Endometrium (tissue), 2 donors: ENCODE measurements around the gene NCKAP5.
"Not testable (repeated sequence)": the region's sequence is repeated elsewhere in the genome, so short reads cannot be mapped to it uniquely, and the experiment has no call there.

Experiments used
- FAIRE-seq: peaks from 2 replicates; lab custom pipeline; 2012; peaks lifted over from hg19 to GRCh38; lab: Jason Lieb, UNC
- donor health status: control.
- donor health status: control.

Gene NCKAP5

GRCh38 chr2:132873738-132874137 lies 694.5 kb downstream of the NCKAP5 start:
- FAIRE-seq = no peak

- no peak for FAIRE-seq
Observed at GRCh38 chr2:132871831-132872230, 696.4 kb downstream of the NCKAP5 start.

GRCh38 chr2:132863961-132864360 lies 704.3 kb downstream of the NCKAP5 start:
- no peak for FAIRE-seq

- FAIRE-seq = no peak
Observed at GRCh38 chr2:132860220-132860619, 708.0 kb downstream of the NCKAP5 start.

- no peak for FAIRE-seq
Observed at GRCh38 chr2:132859590-132859989, 708.7 kb downstream of the NCKAP5 start.

- FAIRE-seq = no peak
Observed at GRCh38 chr2:132857319-132857718, 710.9 kb downstream of the NCKAP5 start.

GRCh38 chr2:132850688-132851087 lies 717.6 kb downstream of the NCKAP5 start:
- FAIRE-seq = no peak

- no peak for FAIRE-seq
Observed at GRCh38 chr2:132849118-132849517, 719.1 kb downstream of the NCKAP5 start.

- no peak for FAIRE-seq
Observed at GRCh38 chr2:132845339-132845738, 722.9 kb downstream of the NCKAP5 start.

GRCh38 chr2:132844585-132844984 lies 723.7 kb downstream of the NCKAP5 start:
- no peak for FAIRE-seq

GRCh38 chr2:132837769-132838168 lies 730.5 kb downstream of the NCKAP5 start:
- FAIRE-seq = no peak

- FAIRE-seq = no peak
Observed at GRCh38 chr2:132830321-132830827, 737.9 kb downstream of the NCKAP5 start.

- no peak for FAIRE-seq
Observed at GRCh38 chr2:132825601-132826000, 742.7 kb downstream of the NCKAP5 start.

GRCh38 chr2:132824716-132825115 lies 743.5 kb downstream of the NCKAP5 start:
- FAIRE-seq = no peak

- FAIRE-seq = no peak
Observed at GRCh38 chr2:132816234-132816633, 752.0 kb downstream of the NCKAP5 start.

- no peak for FAIRE-seq
Observed at GRCh38 chr2:132815516-132815915, 752.7 kb downstream of the NCKAP5 start.

GRCh38 chr2:132814651-132815050 lies 753.6 kb downstream of the NCKAP5 start:
- no peak for FAIRE-seq

GRCh38 chr2:132813422-132813821 lies 754.8 kb downstream of the NCKAP5 start:
- FAIRE-seq = no peak

GRCh38 chr2:132811148-132811915 lies 756.9 kb downstream of the NCKAP5 start:
- FAIRE-seq = no peak

GRCh38 chr2:132809962-132810361 lies 758.3 kb downstream of the NCKAP5 start:
- FAIRE-seq = not testable (repeated sequence)

GRCh38 chr2:132804051-132804450 lies 764.2 kb downstream of the NCKAP5 start:
- no peak for FAIRE-seq

- FAIRE-seq = no peak
Observed at GRCh38 chr2:132798341-132798740, 769.9 kb downstream of the NCKAP5 start.

- FAIRE-seq = no peak
Observed at GRCh38 chr2:132797556-132797955, 770.7 kb downstream of the NCKAP5 start.

GRCh38 chr2:132797071-132797470 lies 771.2 kb downstream of the NCKAP5 start:
- no peak for FAIRE-seq
